Loucy (cell line): ENCODE measurements around the gene ALDH18A1.

Source experiments
- CTCF ChIP-seq: fragments of 200-600 bp; sonication (generic); conservative IDR thresholded peaks from 2 replicates; pipeline ENCODE4 v1.5.1; 2014; ENCODE audit warnings: mild to moderate bottlenecking, antibody characterized with exemption, low read length
- EZH2phosphoT487 ChIP-seq: fragments of 200-600 bp; IDR thresholded peaks from 2 replicates; pipeline ENCODE4 v1.6.1; 2018; ENCODE audit warnings: antibody characterized with exemption, mild to moderate bottlenecking, moderate library complexity, borderline replicate concordance

DNA sequence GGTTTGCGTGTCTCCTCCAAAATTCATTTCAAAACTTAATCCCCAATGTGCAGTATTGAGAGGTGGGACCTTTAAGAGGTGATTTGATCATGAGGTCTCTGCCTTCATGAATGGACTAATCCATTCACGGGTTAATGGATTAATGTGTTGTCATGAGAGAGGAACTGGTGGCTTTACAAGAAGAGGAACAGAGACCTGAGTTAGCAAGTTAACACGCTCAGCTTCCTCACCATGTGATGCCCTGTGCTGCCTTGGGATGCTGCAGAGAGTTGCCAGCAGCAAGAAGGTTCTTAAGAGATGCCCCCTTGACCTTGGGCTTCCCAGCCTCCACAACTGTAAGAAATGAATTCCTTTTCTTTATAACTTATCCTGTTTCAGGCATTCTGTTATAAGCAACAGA, 40.9 kb upstream of the ALDH18A1 start:
- TF ChIP-seq CTCF, result no peak
- TF ChIP-seq EZH2phosphoT487, result no peak
